ACC112 (cell line): Measurements from ENCODE around the gene PITHD1.
"Not testable (repeated sequence)": the region's sequence is repeated elsewhere in the genome, so short reads cannot be mapped to it uniquely, and the experiment has no call there.

Experiments used
- H2AFZ ChIP-seq: fragments of 200-600 bp; sonication (generic); one replicate; pipeline ENCODE4 v1.6.0; 2017; ENCODE audit warnings: antibody characterized with exemption, low read length; ENCODE audit not compliant: unreplicated experiment
- H3K27ac ChIP-seq: fragments of 200-600 bp; sonication (generic); 2 replicates; pipeline ENCODE4 v1.5.1; 2014; ENCODE audit warnings: low read depth, mild to moderate bottlenecking, antibody characterized with exemption, low read length, moderate library complexity
- H3K27me3 ChIP-seq: fragments of 200-600 bp; sonication (generic); 2 replicates; pipeline ENCODE4 v1.6.1; 2014; ENCODE audit warnings: mild to moderate bottlenecking, antibody characterized with exemption, low read length, moderate library complexity, mixed read lengths; ENCODE audit not compliant: insufficient read depth
- H3K36me3 ChIP-seq: fragments of 200-600 bp; sonication (generic); 2 replicates; pipeline ENCODE4 v1.6.1; 2016; ENCODE audit warnings: mild to moderate bottlenecking, antibody characterized with exemption, low read length, moderate library complexity, mixed read lengths; ENCODE audit not compliant: insufficient read depth
- H3K4me1 ChIP-seq: fragments of 200-600 bp; sonication (generic); one replicate; pipeline ENCODE4 v1.6.1; 2016; ENCODE audit warnings: low read length, mixed read lengths; ENCODE audit not compliant: insufficient read depth, unreplicated experiment, control insufficient read depth
- H3K4me3 ChIP-seq: fragments of 200-600 bp; sonication (generic); 2 replicates; pipeline ENCODE4 v1.5.1; 2014; ENCODE audit warnings: mild to moderate bottlenecking, low read depth, low read length
- H3K79me2 ChIP-seq: fragments of 200-600 bp; sonication (generic); one replicate; pipeline ENCODE4 v1.6.0; 2016; ENCODE audit warnings: low read length; ENCODE audit not compliant: control insufficient read depth, unreplicated experiment, insufficient read depth

PITHD1 gene

GRCh38 chr1:23774174-23774880 is 3.9 kb upstream of the PITHD1 start:
- no peaks in the 10 kb centered on the region for H3K27me3 ChIP-seq
- H3K4me3 ChIP-seq, result no peak overlapping the region
- peaks cover 12% of the 10 kb centered on the region for H3K4me1 ChIP-seq
- H3K79me2 ChIP-seq, result peaks cover 26% of the 10 kb centered on the region
- no peak overlapping the region for H3K27ac ChIP-seq
- H3K36me3 ChIP-seq, result no peaks in the 10 kb centered on the region
- no peak overlapping the region for H2AFZ ChIP-seq

- H3K79me2 ChIP-seq, result peaks cover 38% of the 10 kb centered on the region
- H3K27me3 ChIP-seq, result no peaks in the 10 kb centered on the region
- H3K36me3 ChIP-seq, result no peaks in the 10 kb centered on the region
- H3K27ac ChIP-seq, result no peak overlapping the region
- peaks cover 22% of the 10 kb centered on the region for H3K4me1 ChIP-seq
- H3K4me3 ChIP-seq, result no peak overlapping the region
- H2AFZ ChIP-seq, result no peak overlapping the region
Measured at GRCh38 chr1:23776217-23776616, 2.0 kb upstream of the PITHD1 start.

GRCh38 chr1:23779826-23780371 is 1.7 kb downstream of the PITHD1 start:
- Histone ChIP-seq H3K4me1 (peaks cover 22% of the 10 kb centered on the region), H3K27ac (peak overlapping the region; percentile 78), H3K79me2 (peaks cover 62% of the 10 kb centered on the region), H3K4me3 (peak overlapping the region; percentile 85), H3K36me3 (peaks cover 9% of the 10 kb centered on the region; the same call in 1 of the 2 replicates), H2AFZ (no peak overlapping the region), H3K27me3 (no peaks in the 10 kb centered on the region)

GRCh38 chr1:23783141-23783540 is 4.9 kb downstream of the PITHD1 start:
- not testable (repeated sequence) for H3K27ac ChIP-seq, H2AFZ ChIP-seq, H3K27me3 ChIP-seq, H3K4me3 ChIP-seq
- Histone ChIP-seq H3K36me3 (peaks cover 29% of the 10 kb centered on the region; the same call in 1 of the 2 replicates), H3K79me2 (peaks cover 48% of the 10 kb centered on the region), H3K4me1 (peaks cover 13% of the 10 kb centered on the region)

- Histone ChIP-seq H3K79me2 (peaks cover 32% of the 10 kb centered on the region), H3K4me3 (no peak overlapping the region), H3K27ac (no peak overlapping the region), H3K4me1 (peaks cover 13% of the 10 kb centered on the region), H2AFZ (no peak overlapping the region), H3K36me3 (peaks cover 29% of the 10 kb centered on the region; the same call in 1 of the 2 replicates), H3K27me3 (no peaks in the 10 kb centered on the region)
Measured at GRCh38 chr1:23784846-23785245, 6.6 kb downstream of the PITHD1 start.

- Histone ChIP-seq H3K27me3 (no peaks in the 10 kb centered on the region), H3K4me3 (no peak overlapping the region), H2AFZ (no peak overlapping the region), H3K4me1 (peaks cover 17% of the 10 kb centered on the region), H3K27ac (no peak overlapping the region), H3K79me2 (peaks cover 25% of the 10 kb centered on the region), H3K36me3 (peaks cover 26% of the 10 kb centered on the region; the same call in 1 of the 2 replicates)
Measured at GRCh38 chr1:23787701-23788100, 9.5 kb downstream of the PITHD1 start.

GRCh38 chr1:23788695-23789094 is 10.5 kb downstream of the PITHD1 start:
- H3K27ac ChIP-seq, result peak overlapping the region; percentile 95

GRCh38 chr1:23790696-23791515 is 12.7 kb downstream of the PITHD1 start, which contains the start of gene LYPLA2:
Gene LYPLA2 (plus strand): TSS chr1:23791145. CDS start chr1:23792683, 1,538 bp downstream.
- H2AFZ ChIP-seq, result peak within 1 kb of the TSS; percentile 96
- H3K36me3 ChIP-seq, result peaks cover 17% of the 10 kb centered on the region; the same call in 1 of the 2 replicates

More at GRCh38 chr1:23788695-23789094, 10.5 kb downstream of the PITHD1 start:
- Histone ChIP-seq H3K27me3 (no peaks in the 10 kb centered on the region), H3K36me3 (peaks cover 24% of the 10 kb centered on the region; the same call in 1 of the 2 replicates), H3K4me1 (peaks cover 26% of the 10 kb centered on the region), H2AFZ (no peak overlapping the region), H3K79me2 (peaks cover 32% of the 10 kb centered on the region), H3K4me3 (no peak overlapping the region)

GRCh38 chr1:23791516-23792047 is 13.4 kb downstream of the PITHD1 start:
- H3K27me3 ChIP-seq, result no peaks in the 10 kb centered on the region
- H3K36me3 ChIP-seq, result peaks cover 14% of the 10 kb centered on the region; the same call in 1 of the 2 replicates
- peak overlapping the region; percentile 95; the same call in 1 of the 2 replicates for H3K27ac ChIP-seq
- peaks cover 27% of the 10 kb centered on the region for H3K4me1 ChIP-seq
- peak overlapping the region; percentile 49 for H2AFZ ChIP-seq
- peak overlapping the region; percentile 99 for H3K4me3 ChIP-seq
- H3K79me2 ChIP-seq, result peaks cover 26% of the 10 kb centered on the region

More at GRCh38 chr1:23790696-23791515, 12.7 kb downstream of the PITHD1 start, which contains the start of gene LYPLA2:
- Histone ChIP-seq H3K4me1 (peaks cover 27% of the 10 kb centered on the region), H3K27ac (peak within 1 kb of the TSS; percentile 95), H3K79me2 (peaks cover 26% of the 10 kb centered on the region), H3K27me3 (no peaks in the 10 kb centered on the region), H3K4me3 (peak within 1 kb of the TSS; percentile 99)
